Psoas muscle (tissue), 8 donors: ENCODE measurements around the gene DIS3. TPM values are rescaled to one million over a fixed set of nuclear protein-coding genes. Genes with fewer than 3 reads are reported as not detected.
"Not testable (repeated sequence)": the region's sequence is repeated elsewhere in the genome, so short reads cannot be mapped to it uniquely, and the experiment has no call there.

Source experiments
- ATAC-seq, 4 donors: fragments of 200-7000 bp; cut with Tn5 transposase; one replicate each; pipeline ENCODE4 v1.9.1; 2020; ENCODE audit warnings: moderate library complexity in 3 of 4, mild to moderate bottlenecking in 2 of 4
- DNase-seq, 2 donors: peaks; one replicate each; pipeline ENCODE4 v3.0.0-alpha.2; 2020
- H3K27ac ChIP-seq: fragments of 200-600 bp; one replicate; pipeline ENCODE4 v1.8.0; 2022
- H3K27me3 ChIP-seq, 3 donors: fragments of 200-600 bp in 1 of 3; one replicate each; pipeline versions ENCODE4 v1.6.1 to v1.8.0; 2013 to 2022; ENCODE audit warnings: low read length in 2 of 3, mild to moderate bottlenecking in 2 of 3, moderate library complexity in 1 of 3; ENCODE audit not compliant: insufficient read depth in 3 of 3
- H3K36me3 ChIP-seq, 2 donors: fragments of 200-600 bp in 1 of 2; one replicate each; pipeline versions ENCODE4 v1.6.1 to v1.8.0; 2013 to 2022; ENCODE audit warnings: low read depth in 1 of 2, mild to moderate bottlenecking in 1 of 2, moderate library complexity in 1 of 2; ENCODE audit not compliant: insufficient read depth in 1 of 2
- H3K4me1 ChIP-seq: fragments of 200-600 bp; one replicate; pipeline ENCODE4 v1.8.0; 2022
- H3K4me3 ChIP-seq: fragments of 200-600 bp; one replicate; pipeline ENCODE4 v1.8.0; 2022; ENCODE audit warnings: mild to moderate bottlenecking
- H3K9me3 ChIP-seq: fragments of 200-600 bp; one replicate; pipeline ENCODE4 v1.8.0; 2022
- WGBS, 3 donors: extraction: QIAGEN DNeasy Blood & Tissue Kit; methylation state at CpG; one replicate each; pipeline versions ENCODE4 v1.1.6 to v1.1.7; 2013; 5-methylcytosine and 5-hydroxymethylcytosine counted together
- intact Hi-C, 2 donors: fragments of 100-400 bp; cut with DNase I; formaldehyde crosslinking; loops; one replicate each; pipeline versions ENCODE4 v1.11.0 to v1.14.2; 2022
- polyA plus RNA-seq, 3 donors: library from polyadenylated mRNA; stranded (reverse); fragments of 200-250 nt; gene quantifications; one replicate each; pipeline ENCODE4 v1.2.3, GENCODE V29; 2013
- total RNA-seq, 4 donors: library from RNA; stranded (reverse); fragmentation: NEBNext Ultra II Directional in 2 of 4; extraction: Animal tissue kit (Norgen Biotek cat#: 25700) in 2 of 4; gene quantifications; one replicate each; pipeline versions ENCODE4 v1.2.1 to v1.2.4, GENCODE V29; 2021 to 2023
- TF ChIP-seq, protein P1 (sequence below): fragments of 200-600 bp; IDR thresholded peaks from one replicate; pipeline ENCODE4 v1.8.0; 2022; ENCODE audit warnings: antibody characterized with exemption
- donor health status: healthy with polysubstance abuse.
- donor health status: DM: no; HTN: no; CAD: no; lungs with moderate emphysema.
- donor health status: Bipolar disorder and iron deficiency.
- donor health status: healthy.
- donor health status: DM: yes; HTN: yes; CAD: no.
- donor health status: DM: no; HTN: no; CAD: no.
- donor health status: DM: no; HTN: no; CAD: no.
- donor health status: DM: yes; HTN: yes; CAD: no.

DIS3 gene
- total and polyA plus RNA-seq, 7 donors: 6.4 to 19.7 (median 13.4) TPM

DNA sequence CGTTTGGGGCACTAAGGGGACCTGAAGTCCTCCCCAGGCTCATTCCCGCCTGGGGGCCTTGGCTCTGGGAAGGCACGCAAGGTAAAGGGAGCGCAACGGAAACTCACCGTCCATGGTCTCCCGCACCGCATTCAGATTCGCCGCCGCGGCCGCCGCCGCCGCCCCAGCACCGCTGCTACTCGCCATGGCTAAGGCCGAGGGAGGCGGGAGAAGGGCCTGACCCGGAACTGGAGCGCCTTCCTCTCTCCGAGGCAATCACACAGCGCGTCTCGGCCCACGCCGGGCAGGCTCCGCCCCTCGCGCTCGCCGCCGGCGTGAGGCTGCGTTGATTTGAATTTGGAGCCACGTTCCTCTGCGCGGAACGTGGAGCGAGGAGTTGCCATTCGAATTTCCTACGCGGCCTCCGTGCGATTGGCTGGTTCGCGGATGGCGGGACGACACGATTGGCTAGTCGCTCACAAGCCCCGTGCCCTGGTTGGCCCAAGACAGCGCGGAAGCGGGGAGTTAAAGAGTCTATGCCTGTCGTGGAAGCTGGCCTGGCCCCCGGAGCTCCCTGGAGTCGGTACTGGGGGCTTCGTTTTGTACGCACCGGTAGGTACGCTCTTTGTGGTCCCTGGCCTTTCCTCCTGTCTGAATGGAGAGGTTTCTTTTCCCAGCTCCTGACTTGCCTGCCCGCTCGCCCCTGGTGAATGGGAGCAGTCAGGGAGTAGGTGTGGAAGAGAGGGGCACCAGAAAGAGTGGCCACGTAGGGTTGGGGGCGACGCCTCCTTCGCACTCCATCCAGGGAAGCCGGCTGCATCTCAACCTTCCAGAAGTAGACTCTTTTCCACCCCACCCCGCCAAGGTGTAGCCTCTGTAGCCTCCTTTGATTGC is 54.0 kb downstream of the DIS3 start, which contains the start of the genes BORA and MZT1:
TSS of gene BORA (plus strand) at position 507 of the 873 bp plus-strand sequence. CDS start 1,018 bp downstream, outside the sequence.
TSS of gene MZT1 (minus strand) at position 213 of the 873 bp plus-strand sequence. CDS start at position 186, 27 bp downstream.
- Histone ChIP-seq H3K27ac (peak within 1 kb of the TSS; percentile 75), H3K4me1 (peaks cover 16% of the 10 kb centered on the region), H3K27me3 (no peaks in the 10 kb centered on the region), H3K4me3 (peak within 1 kb of the TSS; percentile 97), H3K36me3 (peaks cover 0 to 4% of the 10 kb centered on the region in 2 donors), H3K9me3 (no peaks in the 10 kb centered on the region)
- WGBS, 3 donors: 0% methylated on average over 61 to 71 of the region's 71 CpGs
- intact Hi-C loops: loop anchor here (1.0 to 5.0 kb wide), 2 partner anchors 55 kb away; partner anchors contain the start of genes PIBF1 (in 2 of the 2) and DIS3 (in 1 of the 2)
- ATAC-seq (peak; percentile 98 to 99 (median 98)), DNase-seq (peak; percentile 96 to 97)
- TF ChIP-seq, protein P1, sequence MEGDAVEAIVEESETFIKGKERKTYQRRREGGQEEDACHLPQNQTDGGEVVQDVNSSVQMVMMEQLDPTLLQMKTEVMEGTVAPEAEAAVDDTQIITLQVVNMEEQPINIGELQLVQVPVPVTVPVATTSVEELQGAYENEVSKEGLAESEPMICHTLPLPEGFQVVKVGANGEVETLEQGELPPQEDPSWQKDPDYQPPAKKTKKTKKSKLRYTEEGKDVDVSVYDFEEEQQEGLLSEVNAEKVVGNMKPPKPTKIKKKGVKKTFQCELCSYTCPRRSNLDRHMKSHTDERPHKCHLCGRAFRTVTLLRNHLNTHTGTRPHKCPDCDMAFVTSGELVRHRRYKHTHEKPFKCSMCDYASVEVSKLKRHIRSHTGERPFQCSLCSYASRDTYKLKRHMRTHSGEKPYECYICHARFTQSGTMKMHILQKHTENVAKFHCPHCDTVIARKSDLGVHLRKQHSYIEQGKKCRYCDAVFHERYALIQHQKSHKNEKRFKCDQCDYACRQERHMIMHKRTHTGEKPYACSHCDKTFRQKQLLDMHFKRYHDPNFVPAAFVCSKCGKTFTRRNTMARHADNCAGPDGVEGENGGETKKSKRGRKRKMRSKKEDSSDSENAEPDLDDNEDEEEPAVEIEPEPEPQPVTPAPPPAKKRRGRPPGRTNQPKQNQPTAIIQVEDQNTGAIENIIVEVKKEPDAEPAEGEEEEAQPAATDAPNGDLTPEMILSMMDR: no peak

DNA sequence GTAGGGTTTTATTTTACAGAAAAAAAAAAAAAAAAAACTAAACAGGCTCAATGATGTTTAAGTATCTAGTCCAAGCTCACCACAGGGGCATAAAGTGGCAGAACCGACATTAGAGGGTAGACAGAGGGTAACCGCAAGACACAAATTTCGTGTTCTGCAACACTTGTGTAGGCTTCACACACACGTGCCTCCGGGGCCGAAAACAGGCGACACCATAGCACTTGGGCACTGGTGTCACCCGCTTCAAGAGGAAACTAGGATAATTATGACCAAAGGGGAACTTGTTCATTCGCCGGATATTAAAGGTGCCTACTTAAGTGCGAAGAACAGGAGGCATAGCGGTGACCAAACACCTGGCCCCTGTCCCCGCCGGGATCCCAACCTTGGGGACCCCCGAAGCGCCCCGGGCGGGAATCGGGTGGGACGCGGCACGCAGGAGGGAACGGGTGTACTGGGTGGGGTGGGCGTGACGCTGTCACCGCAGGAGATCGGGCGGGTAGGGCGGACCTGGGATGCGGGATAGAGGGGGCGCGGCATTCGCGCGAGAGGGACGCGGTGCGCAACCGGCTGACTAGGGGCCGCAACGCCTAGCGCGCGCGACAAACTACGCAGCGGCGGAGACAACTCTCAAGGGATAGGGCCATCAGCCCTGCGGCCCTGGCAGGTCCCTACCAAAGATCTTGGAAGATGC is 54.8 kb downstream of the DIS3 start:
- Histone ChIP-seq H3K4me1 (peaks cover 16% of the 10 kb centered on the region), H3K27ac (peak overlapping the region; percentile 75), H3K36me3 (peaks cover 0 to under 1% of the 10 kb centered on the region in 2 donors), H3K9me3 (no peaks in the 10 kb centered on the region), H3K4me3 (peak overlapping the region; percentile 97), H3K27me3 (no peaks in the 10 kb centered on the region)
- TF ChIP-seq, protein P1: no peak
- ATAC-seq (peak; percentile 27 to 62 (median 32)), DNase-seq (peak; percentile 52 to 69)
- intact Hi-C loops: loop anchor here (1.0 to 5.0 kb wide), 2 partner anchors 55 kb away; partner anchors contain the start of genes PIBF1 (in 2 of the 2) and DIS3 (in 1 of the 2)
- WGBS, 3 donors: 1 to 2% (median 1%) methylated on average over 39 to 49 of the region's 49 CpGs

DNA sequence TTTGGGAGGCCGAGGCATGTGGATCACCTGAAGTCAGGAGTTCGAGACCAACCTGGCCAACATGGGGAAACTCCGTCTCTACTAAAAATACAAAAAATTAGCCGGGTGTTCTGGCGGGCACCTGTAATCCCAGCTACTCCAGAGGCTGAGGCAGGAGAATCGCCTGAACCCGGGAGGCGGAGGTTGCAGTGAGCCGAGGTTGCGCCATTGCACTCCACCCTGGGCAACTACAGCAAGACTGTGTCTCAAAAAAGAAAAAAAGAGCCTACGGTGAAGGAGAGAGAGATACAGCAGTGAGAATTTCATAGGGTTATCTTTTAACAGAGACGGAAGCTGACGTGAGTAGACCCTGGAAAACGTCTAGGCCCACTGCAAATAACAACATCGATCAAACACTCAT is 55.5 kb downstream of the DIS3 start:
- H3K27me3 ChIP-seq, H3K9me3 ChIP-seq, DNase-seq, ATAC-seq, H3K36me3 ChIP-seq, H3K27ac ChIP-seq: not testable (repeated sequence)
- H3K4me1 ChIP-seq: peaks cover 16% of the 10 kb centered on the region
- intact Hi-C loops: loop anchor here in 1 of 2 donors (5.0 kb wide), 1 partner anchor 56 kb away; the partner anchor contains the start of genes DIS3 and PIBF1
- WGBS, 3 donors: 91% methylated on average over 15 of the region's 15 CpGs
- peak overlapping the region; percentile 97 for H3K4me3 ChIP-seq

DNA sequence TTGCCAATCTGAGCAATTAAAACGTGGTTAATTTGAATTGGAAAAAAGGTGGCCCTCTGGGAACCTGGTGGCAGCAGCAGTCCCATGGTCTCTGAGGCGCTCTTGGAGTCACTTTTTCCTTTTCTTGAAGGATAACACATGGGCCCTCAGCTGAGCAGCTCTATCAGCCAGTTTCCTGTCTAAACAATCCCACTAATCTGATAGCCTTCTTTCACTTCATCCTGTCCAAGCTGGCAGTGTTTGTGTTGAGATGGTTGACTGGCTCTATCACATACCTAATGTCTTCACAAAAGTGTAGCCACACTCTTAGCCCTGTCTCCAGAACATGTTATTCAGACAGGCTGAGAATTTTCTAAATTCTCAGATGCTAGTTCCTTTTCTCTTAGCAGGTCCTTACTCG is 64.9 kb downstream of the DIS3 start:
- Histone ChIP-seq H3K36me3 (peaks cover 7 to 38% of the 10 kb centered on the region in 2 donors), H3K27me3 (no peaks in the 10 kb centered on the region), H3K27ac (no peak overlapping the region), H3K9me3 (no peaks in the 10 kb centered on the region), H3K4me1 (no peaks in the 10 kb centered on the region), H3K4me3 (no peak overlapping the region)
- TF ChIP-seq, protein P1: no peak
- WGBS, 3 donors: 61 to 67% (median 64%) methylated on average over 3 of the region's 3 CpGs
- DNase-seq (no peak), ATAC-seq (no peak)
- intact Hi-C loops: no loop called here

Other genes with a start within 250 kb of the DIS3 start
- gene MZT1, start 54.3 kb downstream of the DIS3 start, total RNA-seq: 10 to 100 TPM in 1 of 4 donors, 1 to 10 TPM in 3; 6.4 to 10.6 (median 8.7) TPM
- 10 to 100 TPM in 2 of 3 donors, 1 to 10 TPM in 1; 8.6 to 19.6 (median 15.9) TPM for gene MZT1, start 54.3 kb downstream of the DIS3 start, polyA plus RNA-seq
- 1 to 10 TPM in 1 of 4 donors, under 1 TPM in 3; 0.34 to 1.1 (median 0.52) TPM for gene BORA, start 54.0 kb downstream of the DIS3 start, total RNA-seq
- 1 to 10 TPM; 1.9 to 5.6 (median 2.5) TPM for gene BORA, start 54.0 kb downstream of the DIS3 start, polyA plus RNA-seq
- 10 to 100 TPM in 2 of 4 donors, 1 to 10 TPM in 2; 6.8 to 12.8 (median 10.1) TPM for gene PIBF1, start 233 bp upstream of the DIS3 start, total RNA-seq
- 1 to 10 TPM; 5.4 to 7.5 (median 6.0) TPM for gene PIBF1, start 233 bp upstream of the DIS3 start, polyA plus RNA-seq